H9 (cell line): ENCODE data around the gene KLHL3. TPM values are rescaled to one million over a fixed set of nuclear protein-coding genes. Genes with fewer than 3 reads are reported as not detected.

ENCODE experiments used
- DNase-seq: peaks from one replicate; pipeline ENCODE4 v3.0.0-alpha.2; 2017
- H2AFZ ChIP-seq: one replicate; pipeline ENCODE4 v1.6.1; 2013; ENCODE audit warnings: mild to moderate bottlenecking, low read length, control low read depth, moderate library complexity
- H2AK5ac ChIP-seq: 2 replicates; pipeline ENCODE4 v1.6.1; 2013; ENCODE audit warnings: low read length, control low read depth, mixed read lengths; ENCODE audit not compliant: insufficient read length
- H2BK120ac ChIP-seq: one replicate; pipeline ENCODE4 v1.6.1; 2013; ENCODE audit warnings: low read depth, mild to moderate bottlenecking, low read length, control low read depth, inconsistent platforms; ENCODE audit not compliant: poor library complexity, severe bottlenecking
- H2BK12ac ChIP-seq: 2 replicates; pipeline ENCODE4 v1.6.1; 2013; ENCODE audit warnings: low read length, control low read depth, mixed read lengths, low read depth; ENCODE audit not compliant: insufficient read length
- H2BK15ac ChIP-seq: 2 replicates; pipeline ENCODE4 v1.6.1; 2013; ENCODE audit warnings: low read depth, low read length, control low read depth
- H2BK20ac ChIP-seq: one replicate; pipeline ENCODE4 v1.6.1; 2013; ENCODE audit warnings: low read depth, mild to moderate bottlenecking, low read length, control low read depth, inconsistent platforms; ENCODE audit not compliant: poor library complexity, severe bottlenecking
- H2BK5ac ChIP-seq: 2 replicates; pipeline ENCODE4 v1.6.1; 2013; ENCODE audit warnings: low read length, control low read depth, mixed read lengths; ENCODE audit not compliant: insufficient read length
- H3K14ac ChIP-seq: 2 replicates; pipeline ENCODE4 v1.6.1; 2013; ENCODE audit warnings: low read length, control low read depth; ENCODE audit not compliant: insufficient read depth
- H3K18ac ChIP-seq: 2 replicates; pipeline ENCODE4 v1.6.1; 2013; ENCODE audit warnings: low read depth, mild to moderate bottlenecking, mixed read lengths, low read length, control low read depth; ENCODE audit not compliant: insufficient read length
- H3K23ac ChIP-seq: 2 replicates; pipeline ENCODE4 v1.6.1; 2013; ENCODE audit warnings: low read length, control low read depth, mixed read lengths, low read depth; ENCODE audit not compliant: insufficient read length
- H3K23me2 ChIP-seq: 2 replicates; pipeline ENCODE4 v1.6.1; 2013; ENCODE audit warnings: low read depth, mild to moderate bottlenecking, mixed read lengths, low read length, control low read depth; ENCODE audit not compliant: insufficient read length, poor library complexity, severe bottlenecking
- H3K27ac ChIP-seq: 2 replicates; pipeline ENCODE4 v1.5.1; 2013; ENCODE audit warnings: low read length, control low read depth, mixed read lengths, low read depth; ENCODE audit not compliant: insufficient read length
- H3K27me3 ChIP-seq: 2 replicates; pipeline ENCODE4 v1.6.1; 2013; ENCODE audit warnings: low read length, control low read depth, inconsistent platforms; ENCODE audit not compliant: insufficient read depth
- H3K4ac ChIP-seq: 2 replicates; pipeline ENCODE4 v1.6.1; 2013; ENCODE audit warnings: low read depth, mild to moderate bottlenecking, control low read depth, inconsistent platforms, low read length, moderate library complexity
- H3K4me1 ChIP-seq: 2 replicates; pipeline ENCODE4 v1.6.1; 2013; ENCODE audit warnings: low read length, control low read depth, inconsistent platforms; ENCODE audit not compliant: insufficient read depth
- H3K4me2 ChIP-seq: 2 replicates; pipeline ENCODE4 v1.6.1; 2013; ENCODE audit warnings: low read length, control low read depth, mixed read lengths; ENCODE audit not compliant: insufficient read length, insufficient read depth
- H3K56ac ChIP-seq: 2 replicates; pipeline ENCODE4 v1.6.1; 2013; ENCODE audit warnings: low read depth, mild to moderate bottlenecking, mixed read lengths, low read length, control low read depth; ENCODE audit not compliant: insufficient read length
- H3K79me1 ChIP-seq: 2 replicates; pipeline ENCODE4 v1.6.1; 2013; ENCODE audit warnings: low read depth, mild to moderate bottlenecking, moderate library complexity, low read length, control low read depth, inconsistent platforms; ENCODE audit not compliant: insufficient read depth, poor library complexity, severe bottlenecking
- H3K79me2 ChIP-seq: 2 replicates; pipeline ENCODE4 v1.6.1; 2013; ENCODE audit warnings: low read length, control low read depth, inconsistent platforms; ENCODE audit not compliant: insufficient read depth
- H3K9ac ChIP-seq: 2 replicates; pipeline ENCODE4 v1.6.1; 2013; ENCODE audit warnings: low read length, control low read depth, mixed read lengths; ENCODE audit not compliant: insufficient read length; ENCODE audit errors: extremely low read depth
- H3K9me3 ChIP-seq: one replicate; pipeline ENCODE4 v1.6.1; 2013; ENCODE audit warnings: low read depth, low read length, inconsistent platforms; ENCODE audit not compliant: control insufficient read depth
- H3T11ph ChIP-seq: one replicate; pipeline ENCODE4 v1.6.1; 2013; ENCODE audit warnings: mild to moderate bottlenecking, low read length, control low read depth, inconsistent platforms
- H4K20me1 ChIP-seq: one replicate; pipeline ENCODE4 v1.6.1; 2013; ENCODE audit not compliant: control insufficient read depth, insufficient read length, insufficient read depth
- H4K5ac ChIP-seq: 2 replicates; pipeline ENCODE4 v1.6.1; 2013; ENCODE audit warnings: low read depth, mild to moderate bottlenecking, mixed read lengths, low read length, control low read depth; ENCODE audit not compliant: insufficient read length
- H4K8ac ChIP-seq: replicated peaks from 2 replicates; pipeline ENCODE4 v1.6.1; 2013; ENCODE audit warnings: low read length, control low read depth, mixed read lengths, low read depth; ENCODE audit not compliant: insufficient read length
- H4K91ac ChIP-seq: 2 replicates; pipeline ENCODE4 v1.6.1; 2013; ENCODE audit warnings: low read depth, mild to moderate bottlenecking, moderate library complexity, mixed read lengths, low read length, control low read depth; ENCODE audit not compliant: insufficient read length
- H3K27ac Mint-ChIP-seq, 3 experiments: 2 replicates in 2 of 3; 3 replicates in 1 of 3; pipeline ENCODE4 v1.8.0; 2020 to 2021; ENCODE audit warnings: mixed read lengths in 3 of 3, mild to moderate bottlenecking in 1 of 3, moderate library complexity in 1 of 3
- H3K27me3 Mint-ChIP-seq: 2 replicates; pipeline ENCODE4 v1.8.0; 2021; ENCODE audit warnings: low read depth, mild to moderate bottlenecking, moderate library complexity, mixed read lengths
- H3K36me3 Mint-ChIP-seq, 3 experiments: 2 replicates in 2 of 3; 3 replicates in 1 of 3; pipeline ENCODE4 v1.8.0; 2020 to 2021; ENCODE audit warnings: low read depth in 3 of 3, mixed read lengths in 3 of 3; ENCODE audit not compliant: insufficient read depth in 1 of 3
- H3K4me1 Mint-ChIP-seq, 2 experiments: 2 replicates each; pipeline ENCODE4 v1.8.0; 2020; ENCODE audit warnings: mixed read lengths in 2 of 2
- H3K4me3 Mint-ChIP-seq, 2 experiments: 2 replicates in 1 of 2; 3 replicates in 1 of 2; pipeline ENCODE4 v1.8.0; 2020 to 2021; ENCODE audit warnings: mild to moderate bottlenecking in 2 of 2, mixed read lengths in 2 of 2, moderate library complexity in 1 of 2
- H3K9me3 Mint-ChIP-seq, 2 experiments: 2 replicates in 1 of 2; 3 replicates in 1 of 2; pipeline ENCODE4 v1.8.0; 2020; ENCODE audit warnings: mild to moderate bottlenecking in 2 of 2, mixed read lengths in 2 of 2, moderate library complexity in 1 of 2
- CTCF ChIP-seq: fragments of 200-600 bp; sonication (generic); conservative IDR thresholded peaks from 3 replicates; pipeline ENCODE4 v1.8.0; 2021; ENCODE audit warnings: antibody characterized with exemption, mild to moderate bottlenecking
- WGBS: extraction: QIAGEN DNeasy Blood & Tissue Kit; methylation state at CpG from one replicate; pipeline ENCODE4 v1.1.7; 2013; ENCODE audit warnings: missing lambda C conversion rate, low lambda C conversion rate, mixed read lengths; ENCODE audit not compliant: insufficient read length; ENCODE audit errors: extremely low coverage; 5-methylcytosine and 5-hydroxymethylcytosine counted together
- total RNA-seq: library from RNA; stranded (reverse); gene quantifications from 2 replicates; pipeline ENCODE4 v1.2.1, GENCODE V29; 2021

Gene KLHL3
- total RNA-seq, 1 experiment from 2014 or later = 12.8 TPM

GRCh38 chr5:137605411-137605810 lies 130.5 kb downstream of the KLHL3 start:
- no peak overlapping the region for H4K91ac ChIP-seq
- H3K9ac ChIP-seq = no peak overlapping the region
- no peak overlapping the region for H2BK120ac ChIP-seq
- no peak overlapping the region for H4K8ac ChIP-seq
- H3K4me3 Mint-ChIP-seq = no peak overlapping the region
- no peaks in the 10 kb centered on the region for H3K9me3 ChIP-seq
- H3K79me1 ChIP-seq = no peaks in the 10 kb centered on the region
- H2AK5ac ChIP-seq = no peak overlapping the region
- no peak overlapping the region for H2AFZ ChIP-seq
- H2BK5ac ChIP-seq = no peak overlapping the region
- WGBS = no CpG with 5 or more reads among the region's 4 CpGs
- no peak overlapping the region for H3K27ac Mint-ChIP-seq
- no peaks in the 10 kb centered on the region for H3K36me3 Mint-ChIP-seq
- no peak overlapping the region for H3K56ac ChIP-seq
- TF ChIP-seq CTCF = peak; percentile 44
- H3K27me3 Mint-ChIP-seq = peaks cover 5% of the 10 kb centered on the region
- no peaks in the 10 kb centered on the region for H3K4me1 ChIP-seq
- H3T11ph ChIP-seq = no peak overlapping the region
- no peak for DNase-seq
- H3K23ac ChIP-seq = no peak overlapping the region
- no peaks in the 10 kb centered on the region for H4K20me1 ChIP-seq
- H3K27me3 ChIP-seq = no peaks in the 10 kb centered on the region
- no peak overlapping the region for H3K4me2 ChIP-seq
- no peak overlapping the region for H3K27ac ChIP-seq
- no peak overlapping the region for H2BK15ac ChIP-seq
- no peak overlapping the region for H3K18ac ChIP-seq
- H2BK12ac ChIP-seq = no peak overlapping the region
- no peak overlapping the region for H3K14ac ChIP-seq
- no peaks in the 10 kb centered on the region for H3K23me2 ChIP-seq
- no peak overlapping the region for H4K5ac ChIP-seq
- H3K4me1 Mint-ChIP-seq = peaks cover 12 to 14% of the 10 kb centered on the region in 2 experiments
- H2BK20ac ChIP-seq = no peak overlapping the region
- H3K4ac ChIP-seq = no peak overlapping the region
- no peaks in the 10 kb centered on the region for H3K79me2 ChIP-seq
- no peaks in the 10 kb centered on the region; a peak in 1 of 5 replicates for H3K9me3 Mint-ChIP-seq
